Measurements from ENCODE around the gene PCF11.

PCF11 gene

GRCh38 chr11:83220260-83220659 is 63.3 kb downstream of the PCF11 start:
- no peak for DNase-seq
- intact Hi-C loops (cut with DNase I) = no loop called here

- intact Hi-C loops (cut with DNase I) = no loop called here
These were observed 64.8 kb downstream of the PCF11 start for GRCh38 chr11:83221694-83222093.

GRCh38 chr11:83222499-83222898 is 65.6 kb downstream of the PCF11 start:
- peak in 7 of 42 donors; percentile 7 to 44 (median 13) for DNase-seq
- intact Hi-C loops (cut with DNase I) = no loop called here

More at GRCh38 chr11:83221694-83222093, 64.8 kb downstream of the PCF11 start:
- DNase-seq = no peak

GRCh38 chr11:83223457-83223856 is 66.5 kb downstream of the PCF11 start:
- no peak for DNase-seq
- intact Hi-C loops (cut with DNase I) = no loop called here

- no peak for DNase-seq
- intact Hi-C loops (cut with DNase I) = no loop called here
These were observed 78.9 kb downstream of the PCF11 start for GRCh38 chr11:83235825-83236224.

Measured in head of caudate nucleus (tissue), 42 donors.